Tibial artery (tissue), 4 donors: Measurements from ENCODE around the gene RNF150.

Experiments used
- DNase-seq, 2 donors: peaks; one replicate each; pipeline ENCODE4 v3.0.0-alpha.2; 2019
- H3K27ac ChIP-seq, 2 donors: fragments of 200-600 bp; sonication (generic) in 1 of 2; 1 replicate in 1 of 2; 2 replicates in 1 of 2; pipeline ENCODE4 v1.5.1; 2018 to 2019; ENCODE audit warnings: mild to moderate bottlenecking in 1 of 2
- H3K27me3 ChIP-seq, 2 donors: fragments of 200-600 bp; sonication (generic) in 1 of 2; one replicate each; pipeline versions ENCODE4 v1.5.1 to v1.6.0; 2016 to 2019
- H3K36me3 ChIP-seq, 3 donors: fragments of 200-600 bp; sonication (generic) in 2 of 3; one replicate each; pipeline ENCODE4 v1.5.1; 2016 to 2019; ENCODE audit warnings: mild to moderate bottlenecking in 2 of 3
- H3K4me1 ChIP-seq, 4 donors: fragments of 200-600 bp; sonication (generic) in 2 of 4; 1 replicate in 3 of 4; 2 replicates in 1 of 4; pipeline ENCODE4 v1.5.1; 2016 to 2019
- H3K4me3 ChIP-seq, 2 donors: fragments of 200-600 bp; sonication (generic) in 1 of 2; 1 replicate in 1 of 2; 2 replicates in 1 of 2; pipeline ENCODE4 v1.5.1; 2018 to 2019; ENCODE audit warnings: mild to moderate bottlenecking in 2 of 2
- H3K9me3 ChIP-seq, 3 donors: fragments of 200-600 bp; sonication (generic) in 1 of 3; one replicate each; pipeline ENCODE4 v1.5.1; 2016 to 2019
- intact Hi-C: fragments of 100-400 bp; cut with DNase I; formaldehyde crosslinking; loops from one replicate; pipeline ENCODE4 v1.15.0; 2023; ENCODE audit warnings: low total_unique reads
- TF ChIP-seq, protein P1 (sequence below), 2 experiments: fragments of 200-600 bp in 1 of 2; fragments of 450-650 bp in 1 of 2; IDR thresholded peaks; one replicate each; pipeline ENCODE4 v1.5.1; 2017 to 2019; ENCODE audit warnings: antibody characterized with exemption in 2 of 2, mild to moderate bottlenecking in 1 of 2, moderate library complexity in 1 of 2

The RNF150 gene

DNA sequence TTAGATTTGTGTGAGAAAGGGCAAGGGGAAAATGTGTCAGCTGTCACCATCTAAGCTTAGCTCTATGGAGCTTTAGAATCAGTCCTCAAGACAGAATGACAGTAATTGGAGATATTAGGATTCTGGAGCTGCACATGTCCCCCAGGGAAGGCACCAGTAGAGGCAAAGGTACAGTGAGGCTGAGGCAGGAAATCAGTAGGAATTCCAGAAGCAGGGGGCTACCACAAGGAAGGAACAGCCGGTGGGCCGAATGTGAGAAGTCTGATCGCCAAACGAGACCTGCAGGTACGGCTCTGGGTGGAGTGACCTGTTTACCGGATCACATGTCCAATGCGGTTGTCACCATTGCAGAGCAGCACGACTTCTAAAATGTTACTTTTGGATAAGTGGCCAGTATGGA lies 52.6 kb downstream of the RNF150 start:
- Histone ChIP-seq H3K36me3 (no peaks in the 10 kb centered on the region), H3K9me3 (no peaks in the 10 kb centered on the region), H3K27ac (no peak overlapping the region), H3K4me3 (no peak overlapping the region), H3K27me3 (no peaks in the 10 kb centered on the region), H3K4me1 (peaks cover 0 to 48% (median 8%) of the 10 kb centered on the region in 4 donors)
- intact Hi-C loops, result no loop called here
- no peak for DNase-seq
- TF ChIP-seq, protein P1, sequence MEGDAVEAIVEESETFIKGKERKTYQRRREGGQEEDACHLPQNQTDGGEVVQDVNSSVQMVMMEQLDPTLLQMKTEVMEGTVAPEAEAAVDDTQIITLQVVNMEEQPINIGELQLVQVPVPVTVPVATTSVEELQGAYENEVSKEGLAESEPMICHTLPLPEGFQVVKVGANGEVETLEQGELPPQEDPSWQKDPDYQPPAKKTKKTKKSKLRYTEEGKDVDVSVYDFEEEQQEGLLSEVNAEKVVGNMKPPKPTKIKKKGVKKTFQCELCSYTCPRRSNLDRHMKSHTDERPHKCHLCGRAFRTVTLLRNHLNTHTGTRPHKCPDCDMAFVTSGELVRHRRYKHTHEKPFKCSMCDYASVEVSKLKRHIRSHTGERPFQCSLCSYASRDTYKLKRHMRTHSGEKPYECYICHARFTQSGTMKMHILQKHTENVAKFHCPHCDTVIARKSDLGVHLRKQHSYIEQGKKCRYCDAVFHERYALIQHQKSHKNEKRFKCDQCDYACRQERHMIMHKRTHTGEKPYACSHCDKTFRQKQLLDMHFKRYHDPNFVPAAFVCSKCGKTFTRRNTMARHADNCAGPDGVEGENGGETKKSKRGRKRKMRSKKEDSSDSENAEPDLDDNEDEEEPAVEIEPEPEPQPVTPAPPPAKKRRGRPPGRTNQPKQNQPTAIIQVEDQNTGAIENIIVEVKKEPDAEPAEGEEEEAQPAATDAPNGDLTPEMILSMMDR (IDR thresholded peaks at IDR 0.05), result no peak

DNA sequence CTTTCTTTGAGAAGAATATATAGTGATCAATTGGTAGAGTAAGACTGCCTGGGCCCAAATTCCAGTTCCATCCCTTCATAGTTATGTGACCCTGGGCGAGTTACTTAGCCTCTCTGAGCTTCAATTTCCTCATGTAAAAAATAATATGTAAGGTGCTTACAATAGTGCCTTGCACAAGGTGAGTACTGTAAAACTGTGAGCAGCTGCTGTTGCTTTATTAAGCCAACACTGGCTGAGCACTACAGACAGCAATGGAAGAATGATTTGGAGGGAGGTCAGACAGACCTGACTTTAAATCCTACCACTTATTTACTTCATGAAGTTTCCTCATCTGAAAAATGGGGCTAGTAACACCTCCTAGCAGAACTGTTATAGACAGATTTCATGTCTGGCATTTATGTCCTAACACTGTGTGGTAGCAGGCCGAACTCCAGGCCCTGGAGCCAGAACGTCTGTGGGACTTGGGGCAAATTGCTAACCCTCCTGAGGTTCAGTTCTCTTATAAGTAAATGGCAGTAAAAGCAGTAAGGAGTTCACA lies 53.8 kb downstream of the RNF150 start:
- Histone ChIP-seq H3K9me3 (no peaks in the 10 kb centered on the region), H3K4me3 (no peak overlapping the region), H3K27ac (no peak overlapping the region), H3K27me3 (no peaks in the 10 kb centered on the region), H3K36me3 (no peaks in the 10 kb centered on the region), H3K4me1 (peaks cover 0 to 55% (median 11%) of the 10 kb centered on the region in 4 donors)
- DNase-seq, result no peak
- intact Hi-C loops, result no loop called here
- TF ChIP-seq, protein P1 (IDR thresholded peaks at IDR 0.05), result no peak

DNA sequence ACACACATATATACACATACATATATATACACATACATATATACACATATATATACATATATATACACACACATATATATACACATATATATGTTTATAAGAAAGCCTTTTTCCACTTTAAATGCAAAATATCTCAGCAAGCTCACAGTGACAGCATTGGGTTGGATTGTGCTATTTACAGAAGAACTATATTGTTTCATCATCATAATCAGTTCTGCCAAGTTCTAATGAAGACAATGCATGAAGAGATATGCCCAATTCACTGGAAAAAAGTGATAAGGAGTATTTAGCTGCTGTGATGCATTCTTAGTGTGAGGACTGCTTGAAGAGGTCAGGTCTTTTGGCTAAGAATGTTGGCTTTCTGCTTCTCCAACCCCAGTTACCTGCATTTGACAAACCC lies 54.4 kb downstream of the RNF150 start:
- H3K27me3 ChIP-seq, result no peaks in the 10 kb centered on the region
- H3K36me3 ChIP-seq, result no peaks in the 10 kb centered on the region
- no peaks in the 10 kb centered on the region for H3K9me3 ChIP-seq
- H3K27ac ChIP-seq, result no peak overlapping the region
- TF ChIP-seq, protein P1 (IDR thresholded peaks at IDR 0.05), result no peak
- intact Hi-C loops, result no loop called here
- peaks cover 0 to 55% (median 12%) of the 10 kb centered on the region in 4 donors for H3K4me1 ChIP-seq
- no peak for DNase-seq
- H3K4me3 ChIP-seq, result no peak overlapping the region

DNA sequence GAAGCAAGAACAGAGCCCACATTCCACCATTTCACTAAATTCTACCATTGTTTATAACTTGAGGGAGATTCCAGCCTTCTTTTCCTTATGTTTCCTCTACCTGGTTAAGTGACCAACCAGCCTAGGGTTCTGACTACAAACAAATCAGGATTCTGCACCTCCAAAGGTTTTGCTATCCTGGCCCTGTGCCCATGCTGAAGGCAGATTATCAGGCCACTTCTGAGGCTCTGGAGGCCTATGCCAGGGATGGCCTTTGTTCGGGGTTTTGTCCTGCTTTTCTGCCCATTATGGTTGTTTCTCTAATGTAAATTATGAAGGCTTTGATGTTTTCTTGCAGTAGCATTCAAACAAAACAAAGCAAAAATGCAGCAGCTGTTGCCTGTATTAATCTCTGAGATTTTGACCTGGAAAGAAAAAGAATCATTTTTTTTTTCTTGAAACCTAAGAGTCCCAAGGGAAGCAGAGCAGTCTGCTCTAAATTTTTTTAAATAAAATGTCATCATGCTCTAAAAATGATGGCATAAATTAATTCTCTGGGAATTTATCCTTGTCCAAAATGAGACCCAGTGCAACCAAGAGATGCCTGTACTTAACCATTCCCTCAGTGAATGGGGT lies 55.6 kb downstream of the RNF150 start:
- no peaks in the 10 kb centered on the region for H3K9me3 ChIP-seq
- no peak overlapping the region for H3K27ac ChIP-seq
- no peaks in the 10 kb centered on the region for H3K27me3 ChIP-seq
- TF ChIP-seq, protein P1 (IDR thresholded peaks at IDR 0.05), result no peak
- H3K4me1 ChIP-seq, result peaks cover 0 to 55% (median 12%) of the 10 kb centered on the region in 4 donors
- intact Hi-C loops, result no loop called here
- no peak overlapping the region for H3K4me3 ChIP-seq
- no peak for DNase-seq
- no peaks in the 10 kb centered on the region for H3K36me3 ChIP-seq

DNA sequence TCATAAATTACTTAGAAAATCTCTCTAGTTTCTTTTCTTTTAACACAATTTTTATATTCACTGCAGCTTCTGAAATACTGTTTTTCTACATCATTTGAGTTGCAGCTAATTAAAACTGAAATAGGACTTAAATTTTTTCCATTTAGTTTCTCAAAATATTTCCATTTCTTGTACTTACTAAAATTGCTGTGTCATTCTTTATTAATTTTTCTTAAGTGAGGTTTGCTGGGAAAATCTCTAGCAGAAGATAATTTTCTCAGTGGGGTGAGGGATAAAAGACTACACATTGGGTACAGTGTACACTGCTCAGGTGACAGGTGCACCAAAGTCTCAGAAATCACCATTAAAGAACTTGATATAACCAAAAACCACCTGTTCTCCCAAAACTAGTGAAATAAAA lies 57.7 kb downstream of the RNF150 start:
- intact Hi-C loops, result no loop called here
- H3K4me3 ChIP-seq, result no peak overlapping the region
- TF ChIP-seq, protein P1 (IDR thresholded peaks at IDR 0.05), result no peak
- peaks cover 0 to 40% (median 12%) of the 10 kb centered on the region in 4 donors for H3K4me1 ChIP-seq
- no peak overlapping the region for H3K27ac ChIP-seq
- DNase-seq, result no peak
- H3K36me3 ChIP-seq, result no peaks in the 10 kb centered on the region
- H3K9me3 ChIP-seq, result no peaks in the 10 kb centered on the region
- no peaks in the 10 kb centered on the region for H3K27me3 ChIP-seq
